T-helper 1 cell treated with Interleukin-12 subunit alpha and Interleukin-12 subunit beta and Interleukin-4 antibody, amounts not matched to agents 30 ng/mL and 1 ng/mL, for 36 hours (primary cell): ENCODE results near the gene MYO5C. TPM values are rescaled to one million over a fixed set of nuclear protein-coding genes. Genes with fewer than 3 reads are reported as not detected.

Source experiments
- intact Hi-C: fragments of 100-400 bp; cut with micrococcal nuclease; formaldehyde crosslinking; loops from one replicate; pipeline ENCODE4 v1.15.1; 2024
- total RNA-seq: library from RNA; stranded (reverse); gene quantifications from 2 replicates; pipeline ENCODE4 v1.2.3, GENCODE V29; 2022

Gene MYO5C
- total RNA-seq, 1 donor from 2014 or later, result 1.2 TPM

DNA sequence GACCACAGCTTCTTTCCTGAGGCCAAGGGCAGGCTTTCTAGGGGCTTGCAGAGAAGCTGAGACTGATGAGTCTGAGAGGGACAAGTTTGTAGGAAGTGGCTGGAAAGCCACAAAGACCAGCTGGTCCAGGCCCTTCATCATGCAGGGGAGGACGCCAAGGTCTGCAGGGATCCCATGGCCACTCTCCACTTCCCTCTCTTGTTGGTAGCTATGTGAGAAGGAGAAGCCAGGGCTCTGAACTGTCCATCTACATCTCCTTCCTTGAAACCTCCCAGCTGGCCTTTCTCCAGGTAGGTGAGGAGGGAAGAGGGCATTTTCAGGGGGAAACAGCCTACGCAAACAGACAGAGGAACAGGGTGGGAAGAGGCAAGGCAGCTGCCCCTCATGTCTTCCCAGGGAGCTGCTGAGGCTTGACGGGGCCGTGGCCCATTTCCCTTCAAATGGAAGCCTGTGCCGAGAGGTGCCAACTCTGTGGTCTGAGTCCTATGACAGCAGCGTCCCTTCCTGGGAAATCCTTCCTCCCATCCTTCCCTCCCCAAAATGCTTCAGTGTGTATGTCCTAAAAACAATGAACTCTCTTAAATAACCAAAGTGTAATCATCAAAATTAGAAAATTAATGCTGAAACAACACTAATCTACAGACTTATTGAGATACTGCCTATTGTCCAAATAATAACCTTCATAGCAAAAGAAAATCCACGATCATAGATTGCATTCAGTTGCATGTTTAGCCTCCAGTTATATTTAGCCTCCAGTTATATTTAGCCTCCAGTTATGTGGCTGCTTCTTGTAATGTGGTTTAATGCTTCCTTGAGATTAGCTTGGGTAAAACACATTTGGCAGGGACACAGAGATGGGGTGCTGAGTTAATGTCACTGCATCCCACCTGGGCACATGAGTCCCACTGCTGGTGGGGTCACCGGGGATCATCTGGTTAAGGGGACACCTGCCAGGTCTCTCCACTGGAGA is 140.4 kb downstream of the MYO5C start:
- intact Hi-C loops, result no loop called here

DNA sequence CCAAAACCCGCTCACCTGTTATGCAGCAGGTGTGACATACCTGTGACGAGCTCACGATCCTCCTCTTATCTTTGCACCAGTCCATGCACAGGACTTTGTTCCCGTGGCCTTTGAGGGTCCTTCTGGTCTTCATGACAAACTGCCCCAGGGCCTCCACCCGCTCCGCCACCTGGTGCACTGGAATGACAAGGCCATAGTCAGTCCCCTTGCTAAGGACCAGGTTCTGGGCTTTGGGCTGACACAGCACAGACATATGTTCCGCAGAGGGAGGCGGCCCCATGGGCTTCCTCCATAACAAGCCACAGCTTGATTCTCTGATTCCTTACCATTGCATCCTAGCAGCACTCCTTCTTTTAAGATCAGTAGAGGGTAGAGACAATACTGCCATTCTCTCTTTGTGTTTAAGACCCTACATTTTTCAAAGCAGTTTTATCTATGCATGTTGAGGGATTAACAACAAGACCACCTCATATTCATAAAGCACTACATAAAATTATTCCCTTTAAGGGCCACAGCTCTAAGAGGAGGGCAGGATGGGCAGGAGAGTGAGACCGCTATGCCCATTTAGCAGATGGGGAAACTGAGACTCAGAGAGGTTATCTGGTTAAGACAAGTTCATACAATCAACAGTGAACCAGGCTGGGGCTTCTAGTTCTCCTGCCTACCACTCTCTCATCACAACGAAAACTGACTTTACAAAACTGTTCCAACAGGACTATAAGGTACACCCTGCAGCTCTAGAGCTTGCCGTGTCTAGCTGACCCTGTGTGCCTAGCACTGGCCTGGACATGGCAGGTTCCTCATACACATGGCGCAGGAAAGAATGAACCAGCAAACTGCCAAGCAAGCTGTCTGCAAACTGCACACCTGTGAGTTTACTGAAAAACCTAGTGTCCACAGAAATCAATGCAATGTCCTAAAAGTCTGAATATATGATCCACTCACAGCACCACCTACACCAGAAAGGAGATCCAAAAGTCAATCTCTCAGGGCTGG is 141.4 kb downstream of the MYO5C start:
- intact Hi-C loops, result no loop called here

- intact Hi-C loops, result no loop called here
Observed at GRCh38 chr15:52151353-52151752, 144.3 kb downstream of the MYO5C start.

DNA sequence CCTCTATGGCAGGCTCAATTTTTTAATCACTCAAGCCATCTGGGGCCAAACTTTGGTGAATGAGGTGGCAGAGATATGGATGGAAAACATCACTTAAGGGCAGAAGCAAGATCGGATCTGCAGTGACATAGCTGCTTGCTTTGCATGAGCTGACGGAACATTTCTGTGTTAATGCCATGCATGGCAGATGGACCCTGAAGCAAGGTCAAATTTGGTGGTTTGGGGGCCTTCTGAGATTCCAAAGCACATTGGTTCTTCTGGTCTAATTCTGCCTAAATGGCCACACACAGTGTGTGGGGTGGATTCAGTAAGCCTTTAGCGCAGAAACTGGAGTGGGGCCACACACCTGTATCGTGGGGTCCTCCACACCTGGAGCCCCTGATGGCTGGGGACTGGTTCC is 144.7 kb downstream of the MYO5C start:
- intact Hi-C loops, result no loop called here

DNA sequence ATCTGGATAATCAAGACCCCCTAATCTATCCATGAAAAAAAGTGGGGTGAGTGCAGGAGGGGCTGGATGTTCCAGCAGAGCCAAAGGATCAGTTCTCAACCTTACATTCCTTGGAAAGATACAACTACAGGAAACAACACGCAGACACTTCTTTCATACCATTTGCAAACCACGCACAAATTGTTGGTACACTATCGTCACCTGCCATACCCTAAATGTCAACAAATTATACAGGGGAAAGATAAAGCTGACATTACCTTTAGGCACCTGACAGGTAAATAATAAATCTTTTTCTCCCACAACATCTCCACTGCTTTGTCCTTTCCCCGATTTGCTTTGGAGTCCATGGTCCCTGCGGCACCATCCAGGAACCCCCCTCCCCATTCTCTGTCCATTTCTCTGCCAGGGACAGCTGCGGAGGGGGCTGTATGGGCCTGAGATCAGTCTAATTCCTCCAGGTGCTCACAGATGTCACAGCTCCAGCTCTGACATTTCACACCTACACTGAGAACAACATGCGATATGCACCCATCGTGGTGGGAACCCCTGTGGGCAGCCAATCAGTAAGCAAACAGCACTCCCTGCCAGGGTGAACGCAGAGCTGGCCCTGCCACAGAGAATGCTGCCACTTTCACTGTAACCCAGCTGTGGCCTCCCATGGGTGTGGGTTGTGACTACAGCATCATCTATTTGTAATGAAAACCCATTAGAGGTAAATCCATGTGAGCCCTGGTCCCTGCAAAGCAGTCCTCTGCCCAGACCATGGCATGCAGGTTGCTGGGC is 145.4 kb downstream of the MYO5C start:
- intact Hi-C loops, result no loop called here

GRCh38 chr15:52148403-52148802 is 147.2 kb downstream of the MYO5C start:
- intact Hi-C loops, result no loop called here

GRCh38 chr15:52146776-52147175 is 148.8 kb downstream of the MYO5C start:
- intact Hi-C loops, result no loop called here

GRCh38 chr15:52146261-52146660 is 149.3 kb downstream of the MYO5C start:
- intact Hi-C loops, result no loop called here

- intact Hi-C loops, result no loop called here
Observed at GRCh38 chr15:52144656-52145178, 150.9 kb downstream of the MYO5C start.

- intact Hi-C loops, result no loop called here
Observed at GRCh38 chr15:52143873-52144272, 151.7 kb downstream of the MYO5C start.

Other genes starting within 250 kb of the MYO5C start
- not detected in 2 replicates for gene BCL2L10, start 183.0 kb downstream of the MYO5C start, total RNA-seq
- gene GNB5, start 104.4 kb downstream of the MYO5C start, total RNA-seq, result 32.2 and 34.2 TPM in 2 replicates
- gene MYO5A, start 233.1 kb upstream of the MYO5C start, total RNA-seq, result 34.5 and 34.8 TPM in 2 replicates